GM23338 (cell line): ENCODE results near the gene IVL. TPM values are rescaled to one million over a fixed set of nuclear protein-coding genes. Genes with fewer than 3 reads are reported as not detected.

Source experiments
- ATAC-seq: fragments of 200-7000 bp; cut with Tn5 transposase; 3 replicates; pipeline ENCODE4 v1.9.1; 2020
- DNase-seq: peaks from one replicate; pipeline ENCODE4 v3.0.0-alpha.2; 2015; ENCODE audit warnings: low spot score
- H2AFZ ChIP-seq: fragments of 200-600 bp; sonication (generic); 2 replicates; pipeline ENCODE4 v1.8.0; 2016; ENCODE audit warnings: antibody characterized with exemption, mild to moderate bottlenecking, moderate library complexity
- H3F3A ChIP-seq: fragments of 200-600 bp; sonication (generic); replicated peaks from 2 replicates; pipeline ENCODE4 v1.8.0; 2017; ENCODE audit warnings: antibody characterized with exemption, mixed run types, low read depth
- H3K27ac ChIP-seq: fragments of 200-600 bp; sonication (generic); 2 replicates; pipeline ENCODE4 v1.6.1; 2016; ENCODE audit warnings: low read depth
- H3K27me3 ChIP-seq: fragments of 200-600 bp; sonication (generic); 2 replicates; pipeline ENCODE4 v1.8.0; 2016; ENCODE audit warnings: mild to moderate bottlenecking, mixed run types, moderate library complexity; ENCODE audit not compliant: insufficient read depth
- H3K36me3 ChIP-seq: fragments of 200-600 bp; sonication (generic); 2 replicates; pipeline ENCODE4 v1.8.0; 2016; ENCODE audit warnings: mild to moderate bottlenecking; ENCODE audit not compliant: insufficient read depth
- H3K4me1 ChIP-seq: fragments of 200-600 bp; sonication (generic); 2 replicates; pipeline ENCODE4 v1.8.0; 2016; ENCODE audit warnings: mild to moderate bottlenecking, moderate library complexity; ENCODE audit not compliant: insufficient read depth
- H3K4me2 ChIP-seq: fragments of 200-600 bp; sonication (generic); 2 replicates; pipeline ENCODE4 v1.7.1; 2017; ENCODE audit warnings: mixed run types
- H3K4me3 ChIP-seq: fragments of 200-600 bp; sonication (generic); 2 replicates; pipeline ENCODE4 v1.6.1; 2016; ENCODE audit warnings: mixed run types
- H3K79me2 ChIP-seq: fragments of 200-600 bp; sonication (generic); replicated peaks from 2 replicates; pipeline ENCODE4 v1.8.0; 2017; ENCODE audit warnings: mild to moderate bottlenecking; ENCODE audit not compliant: insufficient read depth
- H3K9me2 ChIP-seq: fragments of 200-600 bp; sonication (generic); 2 replicates; pipeline ENCODE4 v1.8.0; 2017; ENCODE audit not compliant: insufficient read depth
- H4K20me1 ChIP-seq: fragments of 200-600 bp; sonication (generic); replicated peaks from 2 replicates; pipeline ENCODE4 v1.8.0; 2017; ENCODE audit warnings: mild to moderate bottlenecking; ENCODE audit not compliant: insufficient read depth
- H3K27ac Mint-ChIP-seq: 2 replicates; pipeline ENCODE4 v1.8.0; 2020; ENCODE audit warnings: inconsistent platforms, mild to moderate bottlenecking, moderate library complexity, mixed read lengths
- H3K27me3 Mint-ChIP-seq: 3 replicates; pipeline ENCODE4 v1.8.0; 2022; ENCODE audit warnings: low read depth, mild to moderate bottlenecking, moderate library complexity, mixed read lengths, inconsistent platforms; ENCODE audit not compliant: insufficient read depth, poor library complexity
- H3K36me3 Mint-ChIP-seq: 3 replicates; pipeline ENCODE4 v1.8.0; 2021; ENCODE audit warnings: low read depth, mild to moderate bottlenecking, inconsistent platforms, moderate library complexity, mixed read lengths
- H3K4me1 Mint-ChIP-seq: 3 replicates; pipeline ENCODE4 v1.8.0; 2020; ENCODE audit warnings: mild to moderate bottlenecking, inconsistent platforms, mixed read lengths
- H3K4me3 Mint-ChIP-seq: 3 replicates; pipeline ENCODE4 v1.8.0; 2021; ENCODE audit warnings: moderate library complexity, mild to moderate bottlenecking, inconsistent platforms, mixed read lengths
- H3K9me3 Mint-ChIP-seq: 3 replicates; pipeline ENCODE4 v1.8.0; 2020; ENCODE audit warnings: moderate library complexity, mild to moderate bottlenecking, inconsistent platforms, mixed read lengths
- CREB1 ChIP-seq: fragments of 250-450 bp; sonication (Bioruptor Pico); IDR thresholded peaks from 2 replicates; pipeline ENCODE4 v1.5.0; 2020; ENCODE audit warnings: low read depth, mild to moderate bottlenecking, moderate library complexity
- CTCF ChIP-seq, 2 experiments: fragments of 200-600 bp in 1 of 2; sonication (generic) in 1 of 2; conservative IDR thresholded peaks; 2 replicates each; pipeline versions ENCODE4 v1.5.1 to v1.6.1; 2016 to 2017; ENCODE audit warnings: antibody characterized with exemption in 2 of 2, low read depth in 2 of 2, mild to moderate bottlenecking in 2 of 2, moderate library complexity in 1 of 2
- ETS1 ChIP-seq: IDR thresholded peaks from 2 replicates; pipeline ENCODE4 v1.6.1; 2016; ENCODE audit warnings: antibody characterized with exemption
- EZH2 ChIP-seq: fragments of 200-600 bp; sonication (generic); IDR thresholded peaks from one replicate; pipeline ENCODE4 v1.8.0; 2017; ENCODE audit warnings: antibody characterized with exemption, mild to moderate bottlenecking, low read depth; ENCODE audit not compliant: unreplicated experiment
- EZH2phosphoT487 ChIP-seq: fragments of 200-600 bp; sonication (generic); IDR thresholded peaks from one replicate; pipeline ENCODE4 v1.8.1; 2018; ENCODE audit warnings: antibody characterized with exemption; ENCODE audit not compliant: unreplicated experiment
- JUNB ChIP-seq: IDR thresholded peaks from one replicate; pipeline ENCODE4 v1.6.1; 2016; ENCODE audit warnings: antibody characterized with exemption; ENCODE audit not compliant: unreplicated experiment
- NANOG ChIP-seq: IDR thresholded peaks from 2 replicates; pipeline ENCODE4 v1.6.1; 2016; ENCODE audit warnings: antibody characterized with exemption, borderline replicate concordance
- POLR2AphosphoS5 ChIP-seq: IDR thresholded peaks from 2 replicates; pipeline ENCODE4 v1.6.1; 2016; ENCODE audit warnings: antibody characterized with exemption, low read depth
- REST ChIP-seq: IDR thresholded peaks from one replicate; pipeline ENCODE4 v1.6.1; 2018; ENCODE audit warnings: antibody characterized with exemption; ENCODE audit not compliant: unreplicated experiment
- STAT1 ChIP-seq: IDR thresholded peaks from one replicate; pipeline ENCODE4 v1.6.1; 2016; ENCODE audit warnings: antibody characterized with exemption; ENCODE audit not compliant: unreplicated experiment
- ZNF114 ChIP-seq: fragments of 250-450 bp; sonication (Bioruptor Pico); IDR thresholded peaks from 2 replicates; pipeline ENCODE4 v1.5.0; 2020; ENCODE audit warnings: mild to moderate bottlenecking, moderate library complexity
- ZNF331 ChIP-seq: fragments of 250-450 bp; sonication (Bioruptor Pico); IDR thresholded peaks from 2 replicates; pipeline ENCODE4 v1.5.0; 2020; ENCODE audit warnings: low read depth, mild to moderate bottlenecking, moderate library complexity
- ZNF462 ChIP-seq: fragments of 250-450 bp; sonication (Bioruptor Pico); IDR thresholded peaks from 2 replicates; pipeline ENCODE4 v1.5.0; 2020; ENCODE audit warnings: mild to moderate bottlenecking, moderate library complexity
- polyA plus RNA-seq: library from polyadenylated mRNA; unstranded; fragments of >200 nt; fragmentation: Nextera tagmentation; extraction: Ambion mirVana; gene quantifications from 2 replicates; pipeline ENCODE4 v1.2.1, GENCODE V29; 2016
- total RNA-seq: library from RNA; depleted of rRNA; stranded (reverse); fragments of >200 nt; shearing (Covaris generic); gene quantifications from 2 replicates; pipeline ENCODE4 v1.2.3, GENCODE V29; 2014

Gene IVL
- total and polyA plus RNA-seq, 2 experiments from 2014 or later: not detected

- DNase-seq (no peak), ATAC-seq (no peak)
- H3K9me2 ChIP-seq: 0 out of 2 replicates have a peak, but pooled peaks cover 9% of the 10 kb centered on the region
- no peak overlapping the region for H3K4me3 Mint-ChIP-seq
- no peaks in the 10 kb centered on the region for H3K4me1 Mint-ChIP-seq
- TF ChIP-seq CTCF (conservative IDR thresholded peaks at IDR 0.05; ENCODE audit: low read depth in 2 of 2) (no peak), STAT1 (no peak), REST (no peak), EZH2phosphoT487 (no peak), NANOG (no peak), JUNB (no peak), ETS1 (no peak), CREB1 (CRISPR knock-in tag) (no peak), ZNF462 (no peak), ZNF331 (CRISPR knock-in tag) (no peak), EZH2 (no peak), POLR2AphosphoS5 (no peak), ZNF114 (CRISPR knock-in tag) (no peak)
- H3K4me2 ChIP-seq: no peak overlapping the region
- H3K36me3 Mint-ChIP-seq: peaks cover 3% of the 10 kb centered on the region; the same call in 1 of the 3 replicates
- peaks cover 2% of the 10 kb centered on the region; the same call in 2 of the 3 replicates for H3K9me3 Mint-ChIP-seq
- H2AFZ ChIP-seq: no peak overlapping the region
- no peaks in the 10 kb centered on the region for H3K27me3 ChIP-seq
- H3F3A ChIP-seq: no peaks in the 10 kb centered on the region
- no peaks in the 10 kb centered on the region for H3K79me2 ChIP-seq
- no peak overlapping the region for H3K27ac Mint-ChIP-seq
- no peak overlapping the region for H3K4me3 ChIP-seq
- no peaks in the 10 kb centered on the region for H4K20me1 ChIP-seq
- H3K27me3 Mint-ChIP-seq: peaks cover 6% of the 10 kb centered on the region
- H3K36me3 ChIP-seq: no peaks in the 10 kb centered on the region
- H3K27ac ChIP-seq: no peak overlapping the region
- H3K4me1 ChIP-seq: no peaks in the 10 kb centered on the region
Measured at GRCh38 chr1:152880316-152880715, 28.0 kb upstream of the IVL start.
